ENCODE data around the gene OR10R2.
"Not testable (repeated sequence)": the region's sequence is repeated elsewhere in the genome, so short reads cannot be mapped to it uniquely, and the experiment has no call there.

The OR10R2 gene

GRCh38 chr1:158471920-158472319 is at the start of gene OR10R2:
Gene OR10R2 (plus strand): TSS chr1:158472220. CDS start chr1:158472326, 106 bp downstream.
- FAIRE-seq: no peak

- no peak for FAIRE-seq
These were observed 47.0 kb upstream of the OR10R2 start for GRCh38 chr1:158425027-158425426.

- FAIRE-seq: no peak
These were observed 45.9 kb upstream of the OR10R2 start, which contains the start of gene OR10K2 for GRCh38 chr1:158426137-158426536. Gene OR10K2 (minus strand): TSS chr1:158426237. CDS start chr1:158420866, 5,371 bp downstream.

- not testable (repeated sequence) for FAIRE-seq
These were observed 41.9 kb upstream of the OR10R2 start for GRCh38 chr1:158430163-158430562.

- FAIRE-seq: no peak
These were observed 37.3 kb upstream of the OR10R2 start for GRCh38 chr1:158434741-158435140.

GRCh38 chr1:158445376-158445775 is 26.6 kb upstream of the OR10R2 start:
- FAIRE-seq: no peak

GRCh38 chr1:158454537-158454936 is 17.5 kb upstream of the OR10R2 start:
- FAIRE-seq: no peak

- no peak for FAIRE-seq
These were observed 14.8 kb upstream of the OR10R2 start for GRCh38 chr1:158457246-158457645.

GRCh38 chr1:158458263-158458662 is 13.8 kb upstream of the OR10R2 start:
- FAIRE-seq: no peak

GRCh38 chr1:158461534-158461933 is 10.5 kb upstream of the OR10R2 start, which contains the start of gene OR10K1:
Gene OR10K1 (plus strand): TSS chr1:158461834. CDS start chr1:158465562, 3,728 bp downstream.
- no peak for FAIRE-seq

GRCh38 chr1:158485455-158485854 is 13.4 kb downstream of the OR10R2 start:
- no peak for FAIRE-seq

- FAIRE-seq: no peak
These were observed 19.3 kb downstream of the OR10R2 start for GRCh38 chr1:158491316-158491715.

GRCh38 chr1:158493054-158493453 is 21.0 kb downstream of the OR10R2 start:
- no peak for FAIRE-seq

GRCh38 chr1:158494796-158495195 is 22.8 kb downstream of the OR10R2 start:
- no peak for FAIRE-seq

- FAIRE-seq: peak; percentile 13
These were observed 24.4 kb downstream of the OR10R2 start for GRCh38 chr1:158496374-158496773.

GRCh38 chr1:158506369-158506987 is 34.5 kb downstream of the OR10R2 start:
- no peak for FAIRE-seq

- no peak for FAIRE-seq
These were observed 35.5 kb downstream of the OR10R2 start for GRCh38 chr1:158507511-158507910.

- FAIRE-seq: no peak
These were observed 37.6 kb downstream of the OR10R2 start for GRCh38 chr1:158509471-158510156.

GRCh38 chr1:158516966-158517365 is 44.9 kb downstream of the OR10R2 start:
- no peak for FAIRE-seq

- FAIRE-seq: no peak
These were observed 48.0 kb downstream of the OR10R2 start for GRCh38 chr1:158520021-158520420.

GRCh38 chr1:158520955-158521665 is 49.1 kb downstream of the OR10R2 start:
- FAIRE-seq: no peak

- no peak for FAIRE-seq
These were observed 49.6 kb downstream of the OR10R2 start for GRCh38 chr1:158521666-158522058.

GRCh38 chr1:158527190-158527815 is 55.3 kb downstream of the OR10R2 start:
- no peak for FAIRE-seq
